ENCODE data around the gene G3BP2. TPM values are rescaled to one million over a fixed set of nuclear protein-coding genes. Genes with fewer than 3 reads are reported as not detected.
A peak's percentile ranks its signal among the peaks of the same experiment; 100 is the strongest.

The G3BP2 gene
- total and polyA plus RNA-seq, 9 of the 15 experiments (the other 6 are each of a cell fraction or from before 2014, with no cell fraction given) = 25.2 to 222 (median 130) TPM

DNA sequence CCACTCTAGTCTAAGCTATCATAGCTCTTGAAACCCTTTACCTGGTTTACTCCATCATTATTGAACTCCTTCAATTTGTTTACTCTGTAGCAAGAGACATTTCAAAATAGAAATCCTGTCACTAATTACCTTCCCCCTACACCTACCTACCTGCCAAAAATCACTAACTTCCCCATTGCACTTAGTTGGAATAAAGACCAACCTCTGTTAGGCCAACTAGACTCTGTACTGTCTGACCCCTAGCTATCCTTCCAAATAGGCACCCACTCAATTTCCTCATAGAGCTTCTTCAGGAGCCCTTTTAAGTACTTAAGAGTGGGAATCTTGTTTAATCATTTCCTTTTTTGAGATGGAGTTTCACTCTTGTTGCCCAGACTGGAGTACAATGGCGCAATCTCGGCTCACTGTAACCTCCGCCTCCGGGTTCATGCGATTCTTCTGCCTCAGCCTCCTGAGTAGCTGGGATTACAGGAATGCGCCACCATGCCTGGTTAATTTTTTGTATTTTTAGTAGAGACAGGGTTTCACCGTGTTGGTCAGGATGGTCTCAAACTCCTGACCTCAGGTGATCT, 34.0 kb downstream of the G3BP2 start:
- no peaks in the 10 kb centered on the region for H4K20me1 ChIP-seq (replicated peaks; ENCODE audit: control insufficient read depth, insufficient read depth, low read length)
- no peaks in the 10 kb centered on the region for H3K9me3 ChIP-seq (replicated peaks; ENCODE audit: control insufficient read depth, insufficient read depth, low read depth, low read length)
- H3K79me2 ChIP-seq (ENCODE audit: control insufficient read depth, insufficient read depth, low read length) = no peaks in the 10 kb centered on the region
- H3K4me2 ChIP-seq (ENCODE audit: insufficient read depth, low read length) = no peak overlapping the region
- in situ Hi-C loops (cut with MboI) (no loop called here), intact Hi-C loops (cut with micrococcal nuclease) (no loop called here)
- H3K4me1 ChIP-seq (replicated peaks in 1 of 2; ENCODE audit: control insufficient read depth in 2 of 2, insufficient read depth in 2 of 2, low read length in 2 of 2) = no peaks in the 10 kb centered on the region
- H3K4me3 ChIP-seq = no peak overlapping the region
- ChIA-PET CTCF (ENCODE audit: low intra/inter-chr PET ratio) (no interaction called here), POLR2A (interaction anchor here (1.4 to 1.6 kb wide), 2 partner anchors 8 to 10 kb away, joined by 7 to 8 read pairs; no protein-coding TSS in a partner anchor)
- ATAC-seq (no peak), FAIRE-seq (no peak), DNase-seq (ENCODE audit: extremely low read depth in 1 of 4, low spot score in 3 of 4) (no peak)
- TF ChIP-seq, protein P1, sequence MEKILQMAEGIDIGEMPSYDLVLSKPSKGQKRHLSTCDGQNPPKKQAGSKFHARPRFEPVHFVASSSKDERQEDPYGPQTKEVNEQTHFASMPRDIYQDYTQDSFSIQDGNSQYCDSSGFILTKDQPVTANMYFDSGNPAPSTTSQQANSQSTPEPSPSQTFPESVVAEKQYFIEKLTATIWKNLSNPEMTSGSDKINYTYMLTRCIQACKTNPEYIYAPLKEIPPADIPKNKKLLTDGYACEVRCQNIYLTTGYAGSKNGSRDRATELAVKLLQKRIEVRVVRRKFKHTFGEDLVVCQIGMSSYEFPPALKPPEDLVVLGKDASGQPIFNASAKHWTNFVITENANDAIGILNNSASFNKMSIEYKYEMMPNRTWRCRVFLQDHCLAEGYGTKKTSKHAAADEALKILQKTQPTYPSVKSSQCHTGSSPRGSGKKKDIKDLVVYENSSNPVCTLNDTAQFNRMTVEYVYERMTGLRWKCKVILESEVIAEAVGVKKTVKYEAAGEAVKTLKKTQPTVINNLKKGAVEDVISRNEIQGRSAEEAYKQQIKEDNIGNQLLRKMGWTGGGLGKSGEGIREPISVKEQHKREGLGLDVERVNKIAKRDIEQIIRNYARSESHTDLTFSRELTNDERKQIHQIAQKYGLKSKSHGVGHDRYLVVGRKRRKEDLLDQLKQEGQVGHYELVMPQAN (IDR thresholded peaks at IDR 0.05; ENCODE audit: borderline replicate concordance) = no peak
- TF ChIP-seq CEBPB (tag; IDR thresholded peaks at IDR 0.05) = peak; percentile 41
- no peaks in the 10 kb centered on the region for H3K9me1 ChIP-seq (ENCODE audit: control insufficient read depth, insufficient read depth, low read length)
- WGBS (ENCODE audit: insufficient coverage, low coverage, missing lambda C conversion rate) = 79% methylated on average over 7 of the region's 7 CpGs
- H3K9ac ChIP-seq (ENCODE audit: insufficient read depth in 1 of 2, low read depth in 2 of 2, low read length in 2 of 2) = no peak overlapping the region
- H2AFZ ChIP-seq (ENCODE audit: low read depth, low read length) = no peak overlapping the region
- H3K27ac ChIP-seq (ENCODE audit: extremely low read depth, low read depth, low read length) = no peak overlapping the region
- H3K27me3 ChIP-seq (ENCODE audit: control insufficient read depth in 2 of 2, insufficient read depth in 2 of 2, low read length in 2 of 2) = no peaks in the 10 kb centered on the region
- no TSS peak for BruUV-seq (replicated peaks)
- peaks cover 19% of the 10 kb centered on the region; the same call in 2 of the 3 replicates for H3K36me3 ChIP-seq (ENCODE audit: control insufficient read depth, insufficient read depth, low read length)

DNA sequence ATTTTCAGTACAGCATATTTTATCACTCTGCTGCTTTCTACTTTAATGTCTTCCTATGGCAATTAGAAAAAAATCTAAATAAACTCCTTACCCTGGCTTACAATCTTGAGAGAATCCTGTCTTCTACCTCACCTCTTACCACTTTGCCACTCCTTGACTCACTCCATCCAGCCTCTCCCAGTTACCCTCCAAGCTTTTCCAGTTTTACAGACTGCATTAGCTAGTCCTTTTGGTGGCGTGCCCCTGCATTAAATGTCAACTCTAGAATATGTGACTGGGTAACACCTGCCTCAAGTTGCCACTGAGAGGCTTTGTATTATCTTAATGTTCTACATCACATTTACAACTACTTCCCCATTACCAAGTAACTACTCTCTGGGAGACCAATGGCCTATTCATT, 35.4 kb downstream of the G3BP2 start:
- ATAC-seq = no peak
- Histone ChIP-seq H3K9me3 (replicated peaks; ENCODE audit: control insufficient read depth, insufficient read depth, low read depth, low read length) (no peaks in the 10 kb centered on the region), H2AFZ (ENCODE audit: low read depth, low read length) (no peak overlapping the region), H3K9me1 (ENCODE audit: control insufficient read depth, insufficient read depth, low read length) (no peaks in the 10 kb centered on the region), H3K27ac (ENCODE audit: extremely low read depth, low read depth, low read length) (no peak overlapping the region), H3K9ac (ENCODE audit: insufficient read depth in 1 of 2, low read depth in 2 of 2, low read length in 2 of 2) (no peak overlapping the region), H3K4me2 (ENCODE audit: insufficient read depth, low read length) (no peak overlapping the region), H3K36me3 (ENCODE audit: control insufficient read depth, insufficient read depth, low read length) (peaks cover 8% of the 10 kb centered on the region; the same call in 1 of the 3 replicates), H4K20me1 (replicated peaks; ENCODE audit: control insufficient read depth, insufficient read depth, low read length) (no peaks in the 10 kb centered on the region), H3K4me1 (replicated peaks in 1 of 2; ENCODE audit: control insufficient read depth in 2 of 2, insufficient read depth in 2 of 2, low read length in 2 of 2) (no peaks in the 10 kb centered on the region), H3K27me3 (ENCODE audit: control insufficient read depth in 2 of 2, insufficient read depth in 2 of 2, low read length in 2 of 2) (no peaks in the 10 kb centered on the region), H3K4me3 (no peak overlapping the region), H3K79me2 (ENCODE audit: control insufficient read depth, insufficient read depth, low read length) (no peaks in the 10 kb centered on the region)
- FAIRE-seq = no peak
- ChIA-PET CTCF (ENCODE audit: low intra/inter-chr PET ratio) (no interaction called here), POLR2A (interaction anchor here (1.0 kb wide), 1 partner anchor 15 kb away, joined by 3 read pairs; no protein-coding TSS in a partner anchor)
- 50% methylated on average over 1 of the region's 1 CpG for WGBS (ENCODE audit: insufficient coverage, low coverage, missing lambda C conversion rate)
- in situ Hi-C loops (cut with MboI) (no loop called here), intact Hi-C loops (cut with micrococcal nuclease) (no loop called here)
- DNase-seq (ENCODE audit: extremely low read depth in 1 of 4, low spot score in 3 of 4) = no peak
- BruUV-seq (replicated peaks) = no TSS peak
- TF ChIP-seq SOX6 (IDR thresholded peaks at IDR 0.05) (no peak), MTA3 (IDR thresholded peaks at IDR 0.05; ENCODE audit: borderline replicate concordance) (no peak), STAT5A (IDR thresholded peaks at IDR 0.05; ENCODE audit: borderline replicate concordance, low read length) (no peak), PCBP2 (IDR thresholded peaks at IDR 0.05; ENCODE audit: low read depth, low read length, poor library complexity, severe bottlenecking) (no peak), ZBTB1 (CRISPR knock-in tag; IDR thresholded peaks at IDR 0.05; ENCODE audit: borderline replicate concordance, low read depth) (no peak), CXXC5 (CRISPR knock-in tag; IDR thresholded peaks at IDR 0.05) (no peak), CHD1 (IDR thresholded peaks at IDR 0.05; ENCODE audit: low read length) (no peak)
- TF ChIP-seq, protein P2, sequence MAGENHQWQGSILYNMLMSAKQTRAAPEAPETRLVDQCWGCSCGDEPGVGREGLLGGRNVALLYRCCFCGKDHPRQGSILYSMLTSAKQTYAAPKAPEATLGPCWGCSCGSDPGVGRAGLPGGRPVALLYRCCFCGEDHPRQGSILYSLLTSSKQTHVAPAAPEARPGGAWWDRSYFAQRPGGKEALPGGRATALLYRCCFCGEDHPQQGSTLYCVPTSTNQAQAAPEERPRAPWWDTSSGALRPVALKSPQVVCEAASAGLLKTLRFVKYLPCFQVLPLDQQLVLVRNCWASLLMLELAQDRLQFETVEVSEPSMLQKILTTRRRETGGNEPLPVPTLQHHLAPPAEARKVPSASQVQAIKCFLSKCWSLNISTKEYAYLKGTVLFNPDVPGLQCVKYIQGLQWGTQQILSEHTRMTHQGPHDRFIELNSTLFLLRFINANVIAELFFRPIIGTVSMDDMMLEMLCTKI (IDR thresholded peaks at IDR 0.05; ENCODE audit: partially characterized antibody) = no peak
- TF ChIP-seq, protein P3, sequence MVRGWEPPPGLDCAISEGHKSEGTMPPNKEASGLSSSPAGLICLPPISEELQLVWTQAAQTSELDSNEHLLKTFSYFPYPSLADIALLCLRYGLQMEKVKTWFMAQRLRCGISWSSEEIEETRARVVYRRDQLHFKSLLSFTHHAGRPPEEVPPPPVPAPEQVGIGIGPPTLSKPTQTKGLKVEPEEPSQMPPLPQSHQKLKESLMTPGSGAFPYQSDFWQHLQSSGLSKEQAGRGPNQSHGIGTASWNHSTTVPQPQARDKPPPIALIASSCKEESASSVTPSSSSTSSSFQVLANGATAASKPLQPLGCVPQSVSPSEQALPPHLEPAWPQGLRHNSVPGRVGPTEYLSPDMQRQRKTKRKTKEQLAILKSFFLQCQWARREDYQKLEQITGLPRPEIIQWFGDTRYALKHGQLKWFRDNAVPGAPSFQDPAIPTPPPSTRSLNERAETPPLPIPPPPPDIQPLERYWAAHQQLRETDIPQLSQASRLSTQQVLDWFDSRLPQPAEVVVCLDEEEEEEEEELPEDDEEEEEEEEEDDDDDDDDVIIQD (CRISPR knock-in tag; IDR thresholded peaks at IDR 0.05) = no peak

Data from K562 (cell line).